ENCODE measurements around the gene HTRA1.

Gene HTRA1

GRCh38 chr10:122515588-122516231, 54.4 kb downstream of the HTRA1 start:
- DNase-seq (ENCODE audit: low read depth, low spot score), result no peak

GRCh38 chr10:122516734-122517133, 55.4 kb downstream of the HTRA1 start:
- DNase-seq (ENCODE audit: low read depth, low spot score), result no peak

GRCh38 chr10:122519144-122519543, 57.8 kb downstream of the HTRA1 start:
- no peak for DNase-seq (ENCODE audit: low read depth, low spot score)

GRCh38 chr10:122519873-122520272, 58.5 kb downstream of the HTRA1 start:
- no peak for DNase-seq (ENCODE audit: low read depth, low spot score)

GRCh38 chr10:122521011-122521410, 59.7 kb downstream of the HTRA1 start:
- no peak for DNase-seq (ENCODE audit: low read depth, low spot score)

- no peak for DNase-seq (ENCODE audit: low read depth, low spot score)
Measured at GRCh38 chr10:122524811-122525210, 63.5 kb downstream of the HTRA1 start.

GRCh38 chr10:122525788-122526187, 64.4 kb downstream of the HTRA1 start:
- DNase-seq (ENCODE audit: low read depth, low spot score), result no peak

- DNase-seq (ENCODE audit: low read depth, low spot score), result no peak
Measured at GRCh38 chr10:122526892-122527291, 65.5 kb downstream of the HTRA1 start.

GRCh38 chr10:122530177-122530576, 68.8 kb downstream of the HTRA1 start:
- no peak for DNase-seq (ENCODE audit: low read depth, low spot score)

- DNase-seq (ENCODE audit: low read depth, low spot score), result no peak
Measured at GRCh38 chr10:122531261-122531660, 69.9 kb downstream of the HTRA1 start.

GRCh38 chr10:122531939-122532338, 70.6 kb downstream of the HTRA1 start:
- no peak for DNase-seq (ENCODE audit: low read depth, low spot score)

GRCh38 chr10:122532601-122533296, 71.4 kb downstream of the HTRA1 start:
- no peak for DNase-seq (ENCODE audit: low read depth, low spot score)

GRCh38 chr10:122537545-122537944, 76.2 kb downstream of the HTRA1 start:
- no peak for DNase-seq (ENCODE audit: low read depth, low spot score)

- DNase-seq (ENCODE audit: low read depth, low spot score), result no peak
Measured at GRCh38 chr10:122541541-122542002, 80.2 kb downstream of the HTRA1 start.

GRCh38 chr10:122543676-122544445, 82.5 kb downstream of the HTRA1 start:
- no peak for DNase-seq (ENCODE audit: low read depth, low spot score)

- DNase-seq (ENCODE audit: low read depth, low spot score), result no peak
Measured at GRCh38 chr10:122544493-122544892, 83.1 kb downstream of the HTRA1 start.

GRCh38 chr10:122546242-122546641, 84.9 kb downstream of the HTRA1 start:
- no peak for DNase-seq (ENCODE audit: low read depth, low spot score)

GRCh38 chr10:122548407-122549085, 87.2 kb downstream of the HTRA1 start:
- no peak for DNase-seq (ENCODE audit: low read depth, low spot score)

GRCh38 chr10:122549636-122550035, 88.3 kb downstream of the HTRA1 start:
- DNase-seq (ENCODE audit: low read depth, low spot score), result no peak

- DNase-seq (ENCODE audit: low read depth, low spot score), result no peak
Measured at GRCh38 chr10:122550427-122550826, 89.1 kb downstream of the HTRA1 start.

GRCh38 chr10:122550983-122551382, 89.6 kb downstream of the HTRA1 start:
- DNase-seq (ENCODE audit: low read depth, low spot score), result no peak

GRCh38 chr10:122551450-122551849, 90.1 kb downstream of the HTRA1 start:
- no peak for DNase-seq (ENCODE audit: low read depth, low spot score)

Measured in brain pericyte (primary cell).